H1 (cell line): ENCODE data around the gene ADK. TPM values are rescaled to one million over a fixed set of nuclear protein-coding genes. Genes with fewer than 3 reads are reported as not detected.

Experiments used
- CHD7 ChIP-seq: fragments of 300-600 bp; sonication (generic); IDR thresholded peaks from 2 replicates; pipeline ENCODE4 v1.7.1; 2012; ENCODE audit warnings: low read length, moderate library complexity, mild to moderate bottlenecking, inconsistent platforms; ENCODE audit not compliant: insufficient replicate concordance
- EP300 ChIP-seq, 2 experiments: IDR thresholded peaks; 1 replicate in 1 of 2; 2 replicates in 1 of 2; pipeline ENCODE4 v1.6.1; 2011 to 2012; ENCODE audit warnings: low read depth in 2 of 2, low read length in 2 of 2, mild to moderate bottlenecking in 2 of 2, borderline replicate concordance in 1 of 2, inconsistent platforms in 1 of 2, moderate library complexity in 1 of 2
- polyA plus RNA-seq, 7 experiments: library from polyadenylated mRNA; depleted of rRNA in 3 of 7; stranded (reverse) in 5 of 7; unstranded in 2 of 7; fragments of >200 nt in 5 of 7; fragments of 200-250 nt in 2 of 7; gene quantifications; 1 replicate in 5 of 7; 2 replicates in 1 of 7; 4 replicates in 1 of 7; pipeline versions ENCODE4 v1.2.1 to v1.2.3, GENCODE V29; 2011 to 2013; ENCODE audit warnings: missing spikeins in 2 of 7, mixed read lengths in 2 of 7
- total RNA-seq: library from RNA; stranded (reverse); fragmentation: NEBNext Ultra II Directional; extraction: Animal tissue kit (Norgen Biotek cat#: 25700); gene quantifications from 2 replicates; pipeline ENCODE4 v1.2.1, GENCODE V29; 2021

The ADK gene
- total and polyA plus RNA-seq, 2 of the 8 experiments (the other 6 are each of a cell fraction or from before 2014, with no cell fraction given) = 12.3 to 42.4 TPM

- no peak for TF ChIP-seq EP300 (IDR thresholded peaks at IDR 0.05; ENCODE audit: borderline replicate concordance in 1 of 2, low read depth in 2 of 2, low read length in 2 of 2)
- TF ChIP-seq CHD7 = no peak
These were observed 231.6 kb downstream of the ADK start (continued) for GRCh38 chr10:74382663-74383062.
